D341Med (cell line): Measurements from ENCODE around the gene TMED9.
A peak's percentile ranks its signal among the peaks of the same experiment; 100 is the strongest.
"Not testable (repeated sequence)": the region's sequence is repeated elsewhere in the genome, so short reads cannot be mapped to it uniquely, and the experiment has no call there.

Source experiments
- DNase-seq: peaks from one replicate; pipeline ENCODE4 v3.0.0; 2012; ENCODE audit warnings: low spot score

Gene TMED9

DNA sequence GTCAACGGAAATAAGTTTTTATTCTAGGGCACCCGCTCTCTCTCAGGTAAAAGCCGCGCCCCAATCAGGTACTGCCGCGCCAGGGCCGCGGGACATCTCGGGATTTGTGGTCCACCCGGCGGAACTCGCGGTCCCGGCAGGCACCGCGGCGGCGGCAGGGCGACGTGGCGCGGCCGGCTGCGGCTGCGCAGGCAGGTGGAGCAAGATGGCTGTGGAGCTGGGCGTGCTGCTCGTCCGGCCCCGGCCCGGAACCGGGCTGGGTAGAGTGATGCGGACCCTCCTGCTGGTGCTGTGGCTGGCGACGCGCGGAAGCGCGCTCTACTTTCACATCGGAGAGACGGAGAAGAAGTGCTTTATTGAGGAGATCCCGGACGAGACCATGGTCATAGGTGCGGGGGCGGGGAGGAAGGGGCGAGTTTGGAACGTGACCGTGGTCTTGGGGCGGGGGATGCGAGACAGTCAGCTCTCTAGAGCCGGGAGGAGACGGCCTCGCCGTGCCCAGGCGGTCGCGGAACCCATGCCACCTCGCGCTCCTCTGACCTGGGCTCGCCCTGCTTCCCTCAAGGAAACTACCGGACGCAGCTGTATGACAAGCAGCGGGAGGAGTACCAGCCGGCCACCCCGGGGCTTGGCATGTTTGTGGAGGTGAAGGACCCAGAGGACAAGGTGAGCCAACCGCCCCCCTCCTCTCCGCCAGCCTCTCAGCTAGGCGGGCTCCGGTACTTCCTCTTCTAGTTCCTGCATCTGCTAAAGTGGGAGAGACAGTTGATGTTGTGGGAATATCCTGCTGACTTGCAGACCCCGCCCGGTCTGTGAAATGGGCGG lies at the start of gene TMED9:
Gene TMED9 (plus strand): TSS at position 194 of the 825 bp plus-strand sequence. CDS start 12 bp downstream, at position 206.
- peak; percentile 96 for DNase-seq

DNA sequence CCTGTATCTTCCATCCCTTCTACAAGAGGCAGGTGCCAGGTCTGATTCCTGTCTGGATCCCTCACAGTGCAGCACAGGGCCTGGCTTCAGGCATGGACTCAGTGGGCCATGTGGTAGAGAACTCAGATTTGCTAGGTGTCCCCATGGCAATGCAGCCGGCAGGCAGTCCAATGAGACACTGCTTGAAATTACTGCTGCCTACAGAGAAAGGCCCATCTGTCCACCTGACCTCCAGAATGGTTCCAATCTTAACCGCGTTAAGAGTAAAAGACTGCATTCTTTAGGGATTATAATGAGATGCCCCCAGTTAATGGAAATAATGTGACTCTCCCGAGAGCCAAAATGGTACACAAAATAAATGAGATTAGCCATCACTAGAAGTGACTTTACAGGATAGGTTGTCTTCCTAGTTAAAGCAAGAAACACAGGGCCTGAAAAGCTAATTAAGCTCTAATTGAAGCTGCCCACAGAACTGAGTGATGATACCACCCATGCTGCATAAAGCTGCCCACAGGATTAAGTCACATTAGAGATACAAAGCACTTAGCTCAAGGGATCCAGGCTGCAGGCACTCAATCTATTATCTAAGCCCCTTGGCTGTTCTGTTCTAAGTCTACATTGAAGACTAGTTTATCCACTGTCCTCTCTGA lies 49.1 kb upstream of the TMED9 start:
- peak; percentile 71 for DNase-seq

DNA sequence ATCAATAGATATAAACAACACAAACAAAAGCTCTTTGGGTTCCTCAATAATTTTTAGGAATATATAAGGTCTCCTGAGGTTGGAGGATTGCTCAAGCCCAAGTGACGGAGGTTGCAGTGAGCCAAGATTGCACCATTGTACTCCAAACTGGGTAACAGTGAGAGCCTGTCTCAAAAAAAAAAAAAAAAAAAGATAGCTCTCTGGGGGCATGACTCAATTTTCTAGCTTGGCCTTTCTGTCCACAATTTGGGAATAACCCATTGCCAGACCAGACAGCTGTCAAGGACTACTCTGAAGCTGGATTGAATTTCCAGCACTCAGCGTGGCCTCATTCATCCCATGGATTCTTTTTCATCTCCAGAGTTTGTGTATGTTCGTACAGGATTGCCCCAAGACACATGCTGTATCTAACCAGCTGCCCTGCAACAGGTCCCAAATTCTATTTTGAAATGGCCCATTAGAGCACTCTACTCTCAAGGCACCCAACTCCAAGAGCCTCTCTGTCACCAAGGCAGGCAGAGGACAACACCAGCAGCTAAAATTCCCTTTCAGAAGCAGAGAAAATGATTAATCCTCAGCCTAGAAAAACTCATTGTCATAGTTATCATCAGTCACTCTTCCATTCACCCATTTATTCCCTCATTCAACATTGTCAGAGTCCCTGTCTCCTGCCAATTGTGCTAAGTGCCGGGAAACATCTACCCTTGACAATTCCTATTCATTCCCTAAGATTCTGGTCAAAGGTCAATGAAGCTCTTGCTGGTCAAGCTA lies 46.3 kb upstream of the TMED9 start:
- DNase-seq: no peak

GRCh38 chr5:177546258-177546741 lies 45.7 kb upstream of the TMED9 start:
- no peak for DNase-seq

- no peak for DNase-seq
These were observed 44.3 kb upstream of the TMED9 start for GRCh38 chr5:177547736-177548135.

GRCh38 chr5:177548495-177548894 lies 43.5 kb upstream of the TMED9 start:
- DNase-seq: no peak

DNA sequence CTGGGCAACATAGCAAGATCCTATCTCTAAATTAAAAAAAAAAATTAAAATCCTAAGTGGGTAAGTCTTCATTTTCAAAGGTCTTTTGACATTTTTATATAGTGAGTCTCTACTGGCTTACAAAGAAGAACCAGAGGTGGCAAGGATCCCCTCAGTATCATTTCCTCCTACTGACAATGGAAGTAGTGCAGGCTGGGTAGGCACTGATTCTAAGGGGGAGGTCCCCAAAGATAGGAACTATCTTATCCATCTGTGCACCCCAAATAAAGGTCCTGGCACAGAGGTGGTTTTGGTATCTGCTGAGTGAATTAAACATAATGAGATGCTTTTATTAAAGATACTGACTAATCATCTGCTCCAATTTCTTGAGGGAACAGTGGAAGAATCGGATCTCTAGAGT lies 41.9 kb upstream of the TMED9 start:
- no peak for DNase-seq

DNA sequence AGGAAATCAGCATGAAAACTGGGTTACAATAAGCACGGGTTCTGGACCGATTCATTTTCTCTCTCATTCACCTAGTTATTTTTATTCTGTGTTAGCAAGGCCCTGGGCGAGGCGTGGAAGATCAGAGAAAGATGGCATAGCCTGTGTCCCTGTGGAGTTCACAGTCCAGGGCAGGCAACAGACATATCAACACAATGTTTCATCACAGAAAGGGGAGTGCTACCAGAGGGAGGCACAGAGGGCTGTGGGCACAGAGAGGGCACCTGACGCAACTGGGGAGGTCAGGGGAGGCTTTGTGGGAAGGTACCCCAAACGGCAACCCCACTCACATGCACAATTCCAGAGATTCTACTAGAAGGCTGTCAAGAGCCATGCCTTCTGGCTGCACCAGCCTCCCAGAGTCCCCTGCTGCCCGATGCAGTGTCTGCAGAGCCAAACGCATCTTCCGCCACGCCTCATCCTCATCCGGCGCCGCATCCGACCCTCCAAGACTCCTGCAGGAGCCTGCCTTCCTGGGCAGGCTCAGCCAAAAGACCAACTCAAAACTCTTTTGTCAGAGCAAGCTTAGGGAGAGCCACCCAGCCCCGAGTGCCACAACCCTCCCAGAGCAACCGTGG lies 39.1 kb upstream of the TMED9 start:
- DNase-seq: peak; percentile 55

DNA sequence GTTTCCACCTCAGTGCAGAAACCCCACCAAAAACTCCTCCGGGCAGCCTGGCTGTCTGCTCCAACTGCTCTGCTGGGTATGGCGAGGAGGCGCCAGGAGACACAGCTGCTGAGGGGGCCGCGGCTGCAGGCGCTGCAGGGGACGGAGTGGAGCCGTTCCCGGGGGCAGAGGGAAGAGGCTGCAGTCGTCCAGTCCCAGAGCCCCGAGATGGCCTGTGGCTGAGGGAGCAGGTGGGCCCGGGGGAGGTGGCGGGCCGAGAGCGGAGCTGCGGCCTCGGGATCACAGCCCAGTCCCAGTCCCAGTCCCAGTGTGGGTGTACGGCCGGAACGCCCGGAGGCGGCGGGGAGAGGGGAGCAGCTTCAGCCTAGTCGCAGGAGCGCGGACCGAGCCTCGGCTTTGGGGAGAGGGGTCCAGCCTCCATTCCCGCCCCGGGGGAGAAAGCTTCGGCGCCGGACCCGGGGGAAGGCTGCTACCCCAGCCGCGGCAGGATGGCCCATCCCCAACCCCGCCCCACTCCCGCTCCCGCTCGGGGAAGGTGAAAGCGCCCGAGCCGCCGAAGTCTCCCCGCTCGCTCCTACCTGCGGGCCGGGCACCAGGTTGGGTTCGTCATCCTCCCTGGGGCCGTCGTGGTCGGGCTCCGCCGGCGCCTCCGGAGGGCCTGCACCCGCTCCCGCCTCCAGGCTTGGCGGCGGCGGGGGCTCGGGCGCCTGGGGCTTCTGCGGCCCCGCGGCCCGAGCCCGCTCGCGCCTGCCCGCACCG lies 38.2 kb upstream of the TMED9 start:
- DNase-seq: peak; percentile 67

DNA sequence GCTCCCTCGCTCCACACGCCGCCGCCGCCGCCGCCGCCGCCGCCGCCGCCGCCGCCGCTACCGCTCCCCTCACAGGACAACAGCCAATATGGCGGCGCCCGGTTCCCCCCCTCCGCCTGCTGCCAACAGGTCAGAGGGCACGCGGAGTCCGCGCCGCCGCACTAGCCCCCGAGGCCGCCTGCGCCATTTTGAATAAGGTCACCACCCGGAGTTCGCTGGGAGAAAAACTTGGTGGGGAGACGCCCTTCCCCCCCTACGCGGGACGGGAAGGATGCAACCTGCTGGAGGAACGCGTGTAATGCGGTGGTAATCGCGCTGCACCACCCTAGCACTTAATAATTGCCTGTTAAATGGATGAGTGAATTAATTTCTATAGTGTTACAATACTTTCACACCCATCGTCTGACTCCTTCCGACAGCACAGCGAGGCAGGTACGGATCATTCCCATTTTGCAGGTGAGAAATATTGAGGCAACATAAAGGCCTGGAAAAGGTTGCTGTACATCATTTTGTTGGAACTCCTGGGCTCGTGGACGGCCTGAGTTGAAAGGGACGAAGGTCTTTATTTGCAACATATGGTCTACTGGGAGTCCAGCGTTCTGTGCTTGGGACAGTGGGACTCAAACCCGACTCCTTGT lies 37.4 kb upstream of the TMED9 start, which contains the start of gene FAM193B:
Gene FAM193B (minus strand): TSS at position 90 of the 638 bp plus-strand sequence. CDS start 105 bp downstream, outside the sequence.
- DNase-seq: peak; percentile 95

DNA sequence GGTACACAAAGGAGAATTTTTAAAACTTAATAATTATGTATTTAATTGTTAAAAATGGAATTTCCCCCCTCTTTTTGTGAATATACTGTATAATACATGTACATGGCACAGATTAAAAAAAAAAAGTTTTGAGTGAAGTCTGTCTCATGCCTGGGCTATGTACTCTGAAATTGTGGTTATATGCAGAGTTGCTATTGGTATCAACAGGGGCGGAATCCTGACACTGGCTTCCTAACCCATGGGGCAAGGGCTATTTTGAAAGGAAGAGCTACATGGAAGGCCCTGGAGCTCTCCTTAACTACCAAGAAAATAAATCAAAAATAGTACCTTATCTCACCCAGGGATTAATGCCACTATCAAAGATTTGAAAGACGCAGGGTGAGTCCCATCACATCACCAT lies 36.8 kb upstream of the TMED9 start:
- DNase-seq: no peak

- DNase-seq: no peak
These were observed 36.3 kb upstream of the TMED9 start for GRCh38 chr5:177555665-177556064.

GRCh38 chr5:177557041-177557647 lies 34.9 kb upstream of the TMED9 start:
- no peak for DNase-seq

- no peak for DNase-seq
These were observed 34.2 kb upstream of the TMED9 start for GRCh38 chr5:177557796-177558195.

GRCh38 chr5:177559446-177559941 lies 32.5 kb upstream of the TMED9 start:
- not testable (repeated sequence) for DNase-seq

DNA sequence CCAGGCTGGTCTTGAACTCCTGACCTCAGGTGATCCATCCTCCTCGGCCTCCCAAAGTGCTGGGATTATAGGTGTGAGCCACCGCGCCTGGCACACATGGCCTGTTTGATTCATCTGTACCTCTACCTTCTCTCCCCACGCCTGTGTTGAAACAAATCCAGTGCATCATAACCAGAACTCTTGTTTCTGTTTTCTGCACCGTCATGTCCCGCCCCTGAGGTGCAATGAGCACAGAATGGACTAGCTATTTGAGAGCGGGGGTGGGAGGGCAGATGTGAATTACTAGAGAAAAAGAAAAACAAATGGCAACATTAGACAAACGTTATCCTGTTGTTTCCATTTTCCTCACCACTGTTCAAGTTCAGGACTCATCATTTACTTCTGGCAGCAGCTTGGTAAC lies 27.0 kb upstream of the TMED9 start:
- DNase-seq: no peak

- no peak for DNase-seq
These were observed 23.7 kb upstream of the TMED9 start for GRCh38 chr5:177568326-177568725.

DNA sequence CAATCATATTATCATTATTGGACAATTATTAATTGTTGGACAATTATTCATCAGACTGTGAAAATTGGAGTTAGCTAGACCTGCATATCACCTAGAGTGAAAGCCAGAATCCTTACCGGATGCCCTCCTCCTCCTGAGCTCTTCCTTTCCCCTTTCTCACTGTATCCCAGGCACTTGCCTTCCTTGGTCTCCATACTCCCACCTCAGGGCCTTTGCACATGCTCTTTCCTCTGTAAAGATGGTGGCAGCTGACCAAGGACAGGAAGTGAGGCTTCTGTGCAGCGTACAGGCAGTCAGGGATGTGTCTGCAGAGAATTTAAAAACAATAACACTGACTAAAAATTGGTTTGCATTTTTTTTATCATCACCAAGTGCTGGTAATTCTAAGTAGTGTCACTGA lies 22.1 kb upstream of the TMED9 start:
- DNase-seq: no peak

DNA sequence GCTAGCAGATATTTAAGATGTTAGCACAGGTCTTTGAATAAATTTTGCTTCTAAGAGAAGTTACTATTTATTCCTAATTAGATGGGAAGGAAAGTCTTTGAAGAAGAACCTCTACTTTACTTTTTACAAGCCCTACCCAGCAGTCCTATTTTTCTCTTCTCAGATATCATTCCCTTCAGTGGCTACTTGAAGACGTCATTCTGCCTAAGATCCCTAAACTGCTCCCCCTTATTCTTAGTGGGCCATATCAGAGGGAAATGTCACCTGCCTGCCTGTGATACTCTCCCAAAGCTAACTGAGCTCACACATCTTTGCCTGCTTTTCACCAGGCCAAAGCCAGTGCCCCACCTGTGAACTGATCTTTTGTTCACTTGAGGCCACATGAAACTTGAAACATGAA lies 16.5 kb upstream of the TMED9 start:
- DNase-seq: no peak

- DNase-seq: no peak
These were observed 15.8 kb upstream of the TMED9 start for GRCh38 chr5:177576169-177576568.
